WTC11 (cell line): ENCODE measurements around the gene BNIPL. TPM values are rescaled to one million over a fixed set of nuclear protein-coding genes. Genes with fewer than 3 reads are reported as not detected.

Experiments
- ATAC-seq: fragments of 200-7000 bp; cut with Tn5 transposase; 2 replicates; pipeline ENCODE4 v1.10.0; 2021; ENCODE audit warnings: mild to moderate bottlenecking, moderate library complexity
- CTCF ChIA-PET: fragments of 300-600 bp; sonication (Branson Sonifier 250); formaldehyde crosslinking; loops from one replicate; lab custom pipeline; 2021; ENCODE audit warnings: antibody characterized with exemption; lab: Charles Lee
- POLR2A ChIA-PET: fragments of 350-600 bp; sonication (Branson Sonifier 250); formaldehyde crosslinking; loops from one replicate; lab custom pipeline; 2021; ENCODE audit warnings: antibody characterized with exemption; lab: Charles Lee
- DNase-seq: peaks from one replicate; pipeline ENCODE4 v3.0.0; 2021; ENCODE audit warnings: low spot score
- H3K27ac Mint-ChIP-seq: 2 replicates; pipeline ENCODE4 v1.8.0; 2021; ENCODE audit warnings: mixed read lengths
- H3K27me3 Mint-ChIP-seq: 2 replicates; pipeline ENCODE4 v1.8.0; 2021; ENCODE audit warnings: low read depth, mild to moderate bottlenecking, moderate library complexity, mixed read lengths
- H3K36me3 Mint-ChIP-seq: 2 replicates; pipeline ENCODE4 v1.8.0; 2021; ENCODE audit warnings: mixed read lengths
- H3K4me1 Mint-ChIP-seq: 2 replicates; pipeline ENCODE4 v1.8.0; 2022; ENCODE audit warnings: mixed read lengths
- H3K4me3 Mint-ChIP-seq: 2 replicates; pipeline ENCODE4 v1.8.0; 2021; ENCODE audit warnings: mild to moderate bottlenecking, moderate library complexity, mixed read lengths
- H3K9me3 Mint-ChIP-seq: 2 replicates; pipeline ENCODE4 v1.8.0; 2021; ENCODE audit warnings: mixed read lengths
- ATF1 ChIP-seq: sonication (generic); formaldehyde crosslinking; IDR thresholded peaks from 2 replicates; pipeline ENCODE4 v1.8.1; 2023; ENCODE audit warnings: mild to moderate bottlenecking, moderate library complexity, missing genetic modification reagents
- CBFB ChIP-seq: sonication (generic); formaldehyde crosslinking; IDR thresholded peaks from 2 replicates; pipeline ENCODE4 v1.8.1; 2022; ENCODE audit warnings: mild to moderate bottlenecking, low read depth, missing genetic modification reagents
- EMX1 ChIP-seq: fragments of 250-450 bp; sonication (Bioruptor Pico); IDR thresholded peaks from 2 replicates; pipeline ENCODE4 v1.8.0; 2021; ENCODE audit warnings: mild to moderate bottlenecking
- JAZF1 ChIP-seq: fragments of 250-450 bp; sonication (Bioruptor Pico); IDR thresholded peaks from 2 replicates; pipeline ENCODE4 v1.9.0; 2021; ENCODE audit warnings: moderate library complexity, mild to moderate bottlenecking, inconsistent platforms
- RELA ChIP-seq: sonication (generic); formaldehyde crosslinking; IDR thresholded peaks from 2 replicates; pipeline ENCODE4 v1.8.1; 2022; ENCODE audit warnings: missing genetic modification reagents, mild to moderate bottlenecking, borderline replicate concordance
- TEAD1 ChIP-seq: sonication (generic); formaldehyde crosslinking; IDR thresholded peaks from 2 replicates; pipeline ENCODE4 v1.8.0; 2022; ENCODE audit warnings: mild to moderate bottlenecking, missing genetic modification reagents
- ZNF232 ChIP-seq: sonication (generic); formaldehyde crosslinking; IDR thresholded peaks from 2 replicates; pipeline ENCODE4 v1.8.0; 2022; ENCODE audit warnings: mild to moderate bottlenecking, missing genetic modification reagents
- ZNF317 ChIP-seq: sonication (generic); formaldehyde crosslinking; IDR thresholded peaks from 2 replicates; pipeline ENCODE4 v1.8.1; 2023; ENCODE audit warnings: low read depth, mild to moderate bottlenecking, moderate library complexity, missing genetic modification reagents, borderline replicate concordance
- ZNF423 ChIP-seq: fragments of 250-450 bp; sonication (Bioruptor Pico); IDR thresholded peaks from 2 replicates; pipeline ENCODE4 v2.1.2; 2022; ENCODE audit warnings: mild to moderate bottlenecking, moderate library complexity
- ZNF671 ChIP-seq: fragments of 250-450 bp; sonication (Bioruptor Pico); IDR thresholded peaks from 2 replicates; pipeline ENCODE4 v1.8.0; 2021; ENCODE audit warnings: mild to moderate bottlenecking
- total RNA-seq: library from RNA; stranded (reverse); gene quantifications from 3 replicates; pipeline ENCODE4 v1.2.3, GENCODE V29; 2021
- TF ChIP-seq, protein P1 (sequence below): sonication (generic); formaldehyde crosslinking; IDR thresholded peaks from 2 replicates; pipeline ENCODE4 v1.8.0; 2023; ENCODE audit warnings: missing genetic modification reagents
- TF ChIP-seq, protein P2 (sequence below): sonication (generic); formaldehyde crosslinking; IDR thresholded peaks from 2 replicates; pipeline ENCODE4 v1.8.1; 2023; ENCODE audit warnings: mild to moderate bottlenecking, missing genetic modification reagents
- TF ChIP-seq, protein P3 (sequence below): sonication (generic); formaldehyde crosslinking; conservative IDR thresholded peaks from 2 replicates; pipeline ENCODE4 v1.8.1; 2022; ENCODE audit warnings: mild to moderate bottlenecking, missing genetic modification reagents
- TF ChIP-seq, protein P4 (sequence below): fragments of 250-450 bp; sonication (Bioruptor Pico); IDR thresholded peaks from 2 replicates; pipeline ENCODE4 v1.9.0; 2021; ENCODE audit warnings: moderate library complexity, mild to moderate bottlenecking, inconsistent platforms, borderline replicate concordance
- TF ChIP-seq, protein P5 (sequence below): sonication (generic); formaldehyde crosslinking; IDR thresholded peaks from 2 replicates; pipeline ENCODE4 v1.8.1; 2022; ENCODE audit warnings: mild to moderate bottlenecking, missing genetic modification reagents, moderate library complexity, borderline replicate concordance
- TF ChIP-seq, protein P6 (sequence below): fragments of 250-450 bp; sonication (Bioruptor Pico); IDR thresholded peaks from 2 replicates; pipeline ENCODE4 v1.9.0; 2021; ENCODE audit warnings: mild to moderate bottlenecking, borderline replicate concordance
- TF ChIP-seq, protein P7 (sequence below): sonication (generic); formaldehyde crosslinking; IDR thresholded peaks from 2 replicates; pipeline ENCODE4 v1.8.0; 2022; ENCODE audit warnings: mild to moderate bottlenecking, missing genetic modification reagents
- TF ChIP-seq, protein P8 (sequence below): sonication (generic); formaldehyde crosslinking; IDR thresholded peaks from 2 replicates; pipeline ENCODE4 v1.8.1; 2022; ENCODE audit warnings: mild to moderate bottlenecking, moderate library complexity, missing genetic modification reagents
- TF ChIP-seq, protein P9 (sequence below): sonication (generic); formaldehyde crosslinking; IDR thresholded peaks from 2 replicates; pipeline ENCODE4 v1.8.1; 2022; ENCODE audit warnings: missing genetic modification reagents, borderline replicate concordance
- TF ChIP-seq, protein P10 (sequence below): sonication (generic); formaldehyde crosslinking; IDR thresholded peaks from 2 replicates; pipeline ENCODE4 v1.8.1; 2023; ENCODE audit warnings: mild to moderate bottlenecking, missing genetic modification reagents

Gene BNIPL
- total RNA-seq, 1 experiment from 2014 or later: 3.8 TPM

DNA sequence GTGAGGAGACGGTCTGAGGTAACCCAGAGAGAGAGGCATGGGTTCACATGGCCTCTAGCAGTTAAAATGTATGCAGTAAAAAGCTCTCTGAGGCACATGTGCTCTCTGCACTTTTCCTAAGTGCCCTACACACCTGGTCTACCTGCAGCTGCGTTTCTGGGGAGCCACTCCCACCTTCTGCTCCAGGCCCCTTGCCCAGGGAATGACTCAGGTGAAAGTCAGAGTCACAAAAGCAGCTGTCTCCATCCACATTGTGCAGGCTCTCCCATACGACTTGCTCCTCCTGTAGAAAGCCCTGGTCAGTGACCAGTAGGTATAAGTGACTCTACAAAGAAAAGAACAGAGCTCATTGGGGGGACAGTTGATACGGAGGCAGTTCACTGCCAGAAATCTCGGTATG lies 38.4 kb upstream of the BNIPL start (continued):
- TF ChIP-seq, protein P1, sequence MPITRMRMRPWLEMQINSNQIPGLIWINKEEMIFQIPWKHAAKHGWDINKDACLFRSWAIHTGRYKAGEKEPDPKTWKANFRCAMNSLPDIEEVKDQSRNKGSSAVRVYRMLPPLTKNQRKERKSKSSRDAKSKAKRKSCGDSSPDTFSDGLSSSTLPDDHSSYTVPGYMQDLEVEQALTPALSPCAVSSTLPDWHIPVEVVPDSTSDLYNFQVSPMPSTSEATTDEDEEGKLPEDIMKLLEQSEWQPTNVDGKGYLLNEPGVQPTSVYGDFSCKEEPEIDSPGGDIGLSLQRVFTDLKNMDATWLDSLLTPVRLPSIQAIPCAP (CRISPR knock-in tag): no peak
- TF ChIP-seq, protein P2, sequence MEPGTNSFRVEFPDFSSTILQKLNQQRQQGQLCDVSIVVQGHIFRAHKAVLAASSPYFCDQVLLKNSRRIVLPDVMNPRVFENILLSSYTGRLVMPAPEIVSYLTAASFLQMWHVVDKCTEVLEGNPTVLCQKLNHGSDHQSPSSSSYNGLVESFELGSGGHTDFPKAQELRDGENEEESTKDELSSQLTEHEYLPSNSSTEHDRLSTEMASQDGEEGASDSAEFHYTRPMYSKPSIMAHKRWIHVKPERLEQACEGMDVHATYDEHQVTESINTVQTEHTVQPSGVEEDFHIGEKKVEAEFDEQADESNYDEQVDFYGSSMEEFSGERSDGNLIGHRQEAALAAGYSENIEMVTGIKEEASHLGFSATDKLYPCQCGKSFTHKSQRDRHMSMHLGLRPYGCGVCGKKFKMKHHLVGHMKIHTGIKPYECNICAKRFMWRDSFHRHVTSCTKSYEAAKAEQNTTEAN (CRISPR knock-in tag): no peak

DNA sequence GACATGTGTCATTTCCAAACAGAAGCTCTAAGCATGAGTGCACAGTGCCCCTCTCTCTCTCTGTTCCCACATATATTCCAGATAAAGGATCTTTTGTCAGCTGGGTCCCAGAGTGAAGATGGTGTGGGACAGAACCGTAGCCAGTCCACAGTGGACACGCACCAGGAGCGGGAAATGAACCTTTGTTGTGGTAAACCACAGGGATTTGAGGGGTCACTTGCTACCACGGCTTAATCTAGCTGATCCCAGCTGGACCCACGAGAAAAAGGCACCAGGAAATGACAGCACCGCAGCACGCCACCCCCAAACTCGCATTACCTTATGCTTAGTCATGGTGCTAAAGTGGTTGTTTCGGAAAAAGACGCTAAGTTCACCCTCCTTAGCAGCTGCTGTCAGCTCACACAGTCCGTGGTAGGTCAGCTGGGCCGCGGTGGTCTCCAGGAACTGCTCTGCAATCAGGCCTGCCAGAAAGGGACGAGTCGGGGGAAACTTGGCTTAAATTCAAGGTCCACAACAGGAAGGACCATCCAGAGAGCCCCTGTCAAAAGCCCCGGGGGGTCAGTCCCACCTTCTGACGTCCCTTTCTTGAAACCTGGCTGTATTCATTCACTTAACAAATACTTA lies 37.2 kb upstream of the BNIPL start:
- Mint-ChIP-seq H3K27me3 (no peaks in the 10 kb centered on the region), H3K36me3 (no peaks in the 10 kb centered on the region), H3K27ac (no peak overlapping the region), H3K4me1 (peaks cover 6% of the 10 kb centered on the region; the same call in 1 of the 2 replicates), H3K9me3 (no peaks in the 10 kb centered on the region), H3K4me3 (no peak overlapping the region)
- ChIA-PET CTCF (interaction anchor here (0.5 to 3.3 kb wide), 3 partner anchors 18 to 48 kb away, joined by 5 to 21 read pairs (median 5); partner anchors contain the start of genes ANXA9 and C1orf56), POLR2A (no interaction called here)
- DNase-seq (no peak), ATAC-seq (no peak)
- TF ChIP-seq JAZF1 (CRISPR knock-in tag): no peak
- no peak for TF ChIP-seq ZNF423 (CRISPR knock-in tag)
- no peak for TF ChIP-seq CBFB (CRISPR knock-in tag)
- TF ChIP-seq, protein P3, sequence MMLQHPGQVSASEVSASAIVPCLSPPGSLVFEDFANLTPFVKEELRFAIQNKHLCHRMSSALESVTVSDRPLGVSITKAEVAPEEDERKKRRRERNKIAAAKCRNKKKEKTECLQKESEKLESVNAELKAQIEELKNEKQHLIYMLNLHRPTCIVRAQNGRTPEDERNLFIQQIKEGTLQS (CRISPR knock-in tag): no peak
- no peak for TF ChIP-seq ZNF232 (CRISPR knock-in tag)
- TF ChIP-seq ATF1: no peak
- TF ChIP-seq, protein P4, sequence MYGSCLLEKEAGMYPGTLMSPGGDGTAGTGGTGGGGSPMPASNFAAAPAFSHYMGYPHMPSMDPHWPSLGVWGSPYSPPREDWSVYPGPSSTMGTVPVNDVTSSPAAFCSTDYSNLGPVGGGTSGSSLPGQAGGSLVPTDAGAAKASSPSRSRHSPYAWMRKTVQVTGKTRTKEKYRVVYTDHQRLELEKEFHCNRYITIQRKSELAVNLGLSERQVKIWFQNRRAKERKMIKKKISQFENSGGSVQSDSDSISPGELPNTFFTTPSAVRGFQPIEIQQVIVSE: no peak
- TF ChIP-seq, protein P5, sequence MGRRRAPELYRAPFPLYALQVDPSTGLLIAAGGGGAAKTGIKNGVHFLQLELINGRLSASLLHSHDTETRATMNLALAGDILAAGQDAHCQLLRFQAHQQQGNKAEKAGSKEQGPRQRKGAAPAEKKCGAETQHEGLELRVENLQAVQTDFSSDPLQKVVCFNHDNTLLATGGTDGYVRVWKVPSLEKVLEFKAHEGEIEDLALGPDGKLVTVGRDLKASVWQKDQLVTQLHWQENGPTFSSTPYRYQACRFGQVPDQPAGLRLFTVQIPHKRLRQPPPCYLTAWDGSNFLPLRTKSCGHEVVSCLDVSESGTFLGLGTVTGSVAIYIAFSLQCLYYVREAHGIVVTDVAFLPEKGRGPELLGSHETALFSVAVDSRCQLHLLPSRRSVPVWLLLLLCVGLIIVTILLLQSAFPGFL: no peak
- TF ChIP-seq, protein P6, sequence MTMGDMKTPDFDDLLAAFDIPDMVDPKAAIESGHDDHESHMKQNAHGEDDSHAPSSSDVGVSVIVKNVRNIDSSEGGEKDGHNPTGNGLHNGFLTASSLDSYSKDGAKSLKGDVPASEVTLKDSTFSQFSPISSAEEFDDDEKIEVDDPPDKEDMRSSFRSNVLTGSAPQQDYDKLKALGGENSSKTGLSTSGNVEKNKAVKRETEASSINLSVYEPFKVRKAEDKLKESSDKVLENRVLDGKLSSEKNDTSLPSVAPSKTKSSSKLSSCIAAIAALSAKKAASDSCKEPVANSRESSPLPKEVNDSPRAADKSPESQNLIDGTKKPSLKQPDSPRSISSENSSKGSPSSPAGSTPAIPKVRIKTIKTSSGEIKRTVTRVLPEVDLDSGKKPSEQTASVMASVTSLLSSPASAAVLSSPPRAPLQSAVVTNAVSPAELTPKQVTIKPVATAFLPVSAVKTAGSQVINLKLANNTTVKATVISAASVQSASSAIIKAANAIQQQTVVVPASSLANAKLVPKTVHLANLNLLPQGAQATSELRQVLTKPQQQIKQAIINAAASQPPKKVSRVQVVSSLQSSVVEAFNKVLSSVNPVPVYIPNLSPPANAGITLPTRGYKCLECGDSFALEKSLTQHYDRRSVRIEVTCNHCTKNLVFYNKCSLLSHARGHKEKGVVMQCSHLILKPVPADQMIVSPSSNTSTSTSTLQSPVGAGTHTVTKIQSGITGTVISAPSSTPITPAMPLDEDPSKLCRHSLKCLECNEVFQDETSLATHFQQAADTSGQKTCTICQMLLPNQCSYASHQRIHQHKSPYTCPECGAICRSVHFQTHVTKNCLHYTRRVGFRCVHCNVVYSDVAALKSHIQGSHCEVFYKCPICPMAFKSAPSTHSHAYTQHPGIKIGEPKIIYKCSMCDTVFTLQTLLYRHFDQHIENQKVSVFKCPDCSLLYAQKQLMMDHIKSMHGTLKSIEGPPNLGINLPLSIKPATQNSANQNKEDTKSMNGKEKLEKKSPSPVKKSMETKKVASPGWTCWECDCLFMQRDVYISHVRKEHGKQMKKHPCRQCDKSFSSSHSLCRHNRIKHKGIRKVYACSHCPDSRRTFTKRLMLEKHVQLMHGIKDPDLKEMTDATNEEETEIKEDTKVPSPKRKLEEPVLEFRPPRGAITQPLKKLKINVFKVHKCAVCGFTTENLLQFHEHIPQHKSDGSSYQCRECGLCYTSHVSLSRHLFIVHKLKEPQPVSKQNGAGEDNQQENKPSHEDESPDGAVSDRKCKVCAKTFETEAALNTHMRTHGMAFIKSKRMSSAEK (CRISPR knock-in tag): no peak
- no peak for TF ChIP-seq ZNF317 (CRISPR knock-in tag)
- TF ChIP-seq, protein P7, sequence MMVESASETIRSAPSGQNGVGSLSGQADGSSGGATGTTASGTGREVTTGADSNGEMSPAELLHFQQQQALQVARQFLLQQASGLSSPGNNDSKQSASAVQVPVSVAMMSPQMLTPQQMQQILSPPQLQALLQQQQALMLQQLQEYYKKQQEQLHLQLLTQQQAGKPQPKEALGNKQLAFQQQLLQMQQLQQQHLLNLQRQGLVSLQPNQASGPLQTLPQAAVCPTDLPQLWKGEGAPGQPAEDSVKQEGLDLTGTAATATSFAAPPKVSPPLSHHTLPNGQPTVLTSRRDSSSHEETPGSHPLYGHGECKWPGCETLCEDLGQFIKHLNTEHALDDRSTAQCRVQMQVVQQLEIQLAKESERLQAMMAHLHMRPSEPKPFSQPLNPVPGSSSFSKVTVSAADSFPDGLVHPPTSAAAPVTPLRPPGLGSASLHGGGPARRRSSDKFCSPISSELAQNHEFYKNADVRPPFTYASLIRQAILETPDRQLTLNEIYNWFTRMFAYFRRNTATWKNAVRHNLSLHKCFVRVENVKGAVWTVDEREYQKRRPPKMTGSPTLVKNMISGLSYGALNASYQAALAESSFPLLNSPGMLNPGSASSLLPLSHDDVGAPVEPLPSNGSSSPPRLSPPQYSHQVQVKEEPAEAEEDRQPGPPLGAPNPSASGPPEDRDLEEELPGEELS: no peak
- TF ChIP-seq RELA (CRISPR knock-in tag): no peak
- TF ChIP-seq EMX1: no peak
- TF ChIP-seq ZNF671: no peak
- TF ChIP-seq, protein P8, sequence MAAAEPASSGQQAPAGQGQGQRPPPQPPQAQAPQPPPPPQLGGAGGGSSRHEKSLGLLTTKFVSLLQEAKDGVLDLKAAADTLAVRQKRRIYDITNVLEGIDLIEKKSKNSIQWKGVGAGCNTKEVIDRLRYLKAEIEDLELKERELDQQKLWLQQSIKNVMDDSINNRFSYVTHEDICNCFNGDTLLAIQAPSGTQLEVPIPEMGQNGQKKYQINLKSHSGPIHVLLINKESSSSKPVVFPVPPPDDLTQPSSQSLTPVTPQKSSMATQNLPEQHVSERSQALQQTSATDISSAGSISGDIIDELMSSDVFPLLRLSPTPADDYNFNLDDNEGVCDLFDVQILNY (CRISPR knock-in tag): no peak
- TF ChIP-seq, protein P9, sequence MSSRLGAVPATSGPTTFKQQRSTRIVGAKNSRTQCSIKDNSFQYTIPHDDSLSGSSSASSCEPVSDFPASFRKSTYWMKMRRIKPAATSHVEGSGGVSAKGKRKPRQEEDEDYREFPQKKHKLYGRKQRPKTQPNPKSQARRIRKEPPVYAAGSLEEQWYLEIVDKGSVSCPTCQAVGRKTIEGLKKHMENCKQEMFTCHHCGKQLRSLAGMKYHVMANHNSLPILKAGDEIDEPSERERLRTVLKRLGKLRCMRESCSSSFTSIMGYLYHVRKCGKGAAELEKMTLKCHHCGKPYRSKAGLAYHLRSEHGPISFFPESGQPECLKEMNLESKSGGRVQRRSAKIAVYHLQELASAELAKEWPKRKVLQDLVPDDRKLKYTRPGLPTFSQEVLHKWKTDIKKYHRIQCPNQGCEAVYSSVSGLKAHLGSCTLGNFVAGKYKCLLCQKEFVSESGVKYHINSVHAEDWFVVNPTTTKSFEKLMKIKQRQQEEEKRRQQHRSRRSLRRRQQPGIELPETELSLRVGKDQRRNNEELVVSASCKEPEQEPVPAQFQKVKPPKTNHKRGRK (CRISPR knock-in tag): no peak
- no peak for TF ChIP-seq TEAD1
- TF ChIP-seq, protein P10, sequence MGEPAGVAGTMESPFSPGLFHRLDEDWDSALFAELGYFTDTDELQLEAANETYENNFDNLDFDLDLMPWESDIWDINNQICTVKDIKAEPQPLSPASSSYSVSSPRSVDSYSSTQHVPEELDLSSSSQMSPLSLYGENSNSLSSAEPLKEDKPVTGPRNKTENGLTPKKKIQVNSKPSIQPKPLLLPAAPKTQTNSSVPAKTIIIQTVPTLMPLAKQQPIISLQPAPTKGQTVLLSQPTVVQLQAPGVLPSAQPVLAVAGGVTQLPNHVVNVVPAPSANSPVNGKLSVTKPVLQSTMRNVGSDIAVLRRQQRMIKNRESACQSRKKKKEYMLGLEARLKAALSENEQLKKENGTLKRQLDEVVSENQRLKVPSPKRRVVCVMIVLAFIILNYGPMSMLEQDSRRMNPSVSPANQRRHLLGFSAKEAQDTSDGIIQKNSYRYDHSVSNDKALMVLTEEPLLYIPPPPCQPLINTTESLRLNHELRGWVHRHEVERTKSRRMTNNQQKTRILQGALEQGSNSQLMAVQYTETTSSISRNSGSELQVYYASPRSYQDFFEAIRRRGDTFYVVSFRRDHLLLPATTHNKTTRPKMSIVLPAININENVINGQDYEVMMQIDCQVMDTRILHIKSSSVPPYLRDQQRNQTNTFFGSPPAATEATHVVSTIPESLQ (CRISPR knock-in tag): no peak
